Suprapubic skin (tissue), 4 donors: ENCODE data around the gene BRICD5. TPM values are rescaled to one million over a fixed set of nuclear protein-coding genes. Genes with fewer than 3 reads are reported as not detected.

Experiments
- DNase-seq, 2 donors: peaks; one replicate each; pipeline ENCODE4 v3.0.0-alpha.2; 2019; ENCODE audit warnings: low spot score in 2 of 2
- H3K27ac ChIP-seq: fragments of 200-600 bp; sonication (generic); one replicate; pipeline ENCODE4 v1.5.1; 2019
- H3K27me3 ChIP-seq: fragments of 200-600 bp; sonication (generic); one replicate; pipeline ENCODE4 v1.5.1; 2019
- H3K36me3 ChIP-seq: fragments of 200-600 bp; sonication (generic); one replicate; pipeline ENCODE4 v1.5.1; 2019
- H3K4me1 ChIP-seq: fragments of 200-600 bp; sonication (generic); one replicate; pipeline ENCODE4 v1.5.1; 2019
- H3K4me3 ChIP-seq: fragments of 200-600 bp; sonication (generic); one replicate; pipeline ENCODE4 v1.5.1; 2019; ENCODE audit warnings: mild to moderate bottlenecking
- H3K9me3 ChIP-seq: fragments of 200-600 bp; sonication (generic); one replicate; pipeline ENCODE4 v1.5.1; 2019
- EP300 ChIP-seq: sonication (generic); formaldehyde crosslinking; IDR thresholded peaks from one replicate; pipeline ENCODE4 v1.6.1; 2017; ENCODE audit warnings: antibody characterized with exemption
- POLR2A ChIP-seq, 2 donors: fragments of 450-650 bp; IDR thresholded peaks; one replicate each; pipeline ENCODE4 v1.6.1; 2017; ENCODE audit warnings: antibody characterized with exemption in 2 of 2, mild to moderate bottlenecking in 2 of 2, moderate library complexity in 2 of 2
- POLR2AphosphoS5 ChIP-seq, 3 donors: sonication (generic); formaldehyde crosslinking; IDR thresholded peaks; one replicate each; pipeline ENCODE4 v1.6.1; 2017; ENCODE audit warnings: antibody characterized with exemption in 3 of 3
- WGBS: methylation state at CpG from one replicate; pipeline ENCODE4 v1.1.5; 2018; 5-methylcytosine and 5-hydroxymethylcytosine counted together
- total RNA-seq, 4 donors: library from RNA; depleted of rRNA; stranded (reverse); fragments of >200 nt; gene quantifications; one replicate each; pipeline ENCODE4 v1.1.0, GENCODE V29; 2016
- TF ChIP-seq, protein P1 (sequence below), 2 donors: fragments of 200-600 bp in 1 of 2; fragments of 450-650 bp in 1 of 2; sonication (generic) in 1 of 2; IDR thresholded peaks; one replicate each; pipeline ENCODE4 v1.5.1; 2016 to 2019; ENCODE audit warnings: antibody characterized with exemption in 2 of 2, mild to moderate bottlenecking in 1 of 2, moderate library complexity in 1 of 2

Gene BRICD5
- total RNA-seq, 4 donors from 2014 or later: 2.2 to 10.0 (median 3.2) TPM

DNA sequence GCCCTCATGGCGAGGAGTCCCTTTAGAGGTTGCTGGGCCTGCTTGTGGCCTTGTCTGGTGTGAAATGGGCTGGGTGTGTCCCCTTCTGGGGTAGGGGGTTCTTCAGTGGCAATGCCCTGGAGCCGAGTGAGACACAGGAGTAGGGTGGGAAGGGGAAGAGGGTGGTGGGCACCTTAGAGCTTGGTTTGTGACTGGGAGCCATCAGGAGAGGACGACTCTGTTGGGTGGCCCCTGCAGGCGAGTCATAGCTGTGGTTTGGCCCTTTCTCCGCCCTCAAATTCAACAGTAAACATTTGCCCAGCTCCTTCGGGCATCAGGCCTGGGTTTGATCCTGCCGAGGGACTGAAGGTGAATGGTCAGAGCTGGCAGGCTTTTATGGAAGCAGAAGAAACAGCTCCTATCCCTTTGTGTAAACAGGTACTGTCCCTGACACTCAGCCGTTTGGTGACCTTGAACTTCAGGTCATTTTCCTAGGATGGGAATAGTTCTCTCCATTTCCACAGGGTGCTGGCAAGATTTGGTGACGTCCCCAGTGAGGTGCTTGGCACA is 15.7 kb upstream of the BRICD5 start:
- no peak for DNase-seq
- TF ChIP-seq POLR2AphosphoS5 (IDR thresholded peaks at IDR 0.05) (no peak), EP300 (no peak), POLR2A (IDR thresholded peaks at IDR 0.05) (no peak)
- TF ChIP-seq, protein P1, sequence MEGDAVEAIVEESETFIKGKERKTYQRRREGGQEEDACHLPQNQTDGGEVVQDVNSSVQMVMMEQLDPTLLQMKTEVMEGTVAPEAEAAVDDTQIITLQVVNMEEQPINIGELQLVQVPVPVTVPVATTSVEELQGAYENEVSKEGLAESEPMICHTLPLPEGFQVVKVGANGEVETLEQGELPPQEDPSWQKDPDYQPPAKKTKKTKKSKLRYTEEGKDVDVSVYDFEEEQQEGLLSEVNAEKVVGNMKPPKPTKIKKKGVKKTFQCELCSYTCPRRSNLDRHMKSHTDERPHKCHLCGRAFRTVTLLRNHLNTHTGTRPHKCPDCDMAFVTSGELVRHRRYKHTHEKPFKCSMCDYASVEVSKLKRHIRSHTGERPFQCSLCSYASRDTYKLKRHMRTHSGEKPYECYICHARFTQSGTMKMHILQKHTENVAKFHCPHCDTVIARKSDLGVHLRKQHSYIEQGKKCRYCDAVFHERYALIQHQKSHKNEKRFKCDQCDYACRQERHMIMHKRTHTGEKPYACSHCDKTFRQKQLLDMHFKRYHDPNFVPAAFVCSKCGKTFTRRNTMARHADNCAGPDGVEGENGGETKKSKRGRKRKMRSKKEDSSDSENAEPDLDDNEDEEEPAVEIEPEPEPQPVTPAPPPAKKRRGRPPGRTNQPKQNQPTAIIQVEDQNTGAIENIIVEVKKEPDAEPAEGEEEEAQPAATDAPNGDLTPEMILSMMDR (IDR thresholded peaks at IDR 0.05): no peak
- Histone ChIP-seq H3K9me3 (no peaks in the 10 kb centered on the region), H3K27me3 (no peaks in the 10 kb centered on the region), H3K27ac (no peak overlapping the region), H3K36me3 (peaks cover 32% of the 10 kb centered on the region), H3K4me1 (peaks cover 36% of the 10 kb centered on the region), H3K4me3 (no peak overlapping the region)
- 75% methylated on average over 8 of the region's 9 CpGs for WGBS

DNA sequence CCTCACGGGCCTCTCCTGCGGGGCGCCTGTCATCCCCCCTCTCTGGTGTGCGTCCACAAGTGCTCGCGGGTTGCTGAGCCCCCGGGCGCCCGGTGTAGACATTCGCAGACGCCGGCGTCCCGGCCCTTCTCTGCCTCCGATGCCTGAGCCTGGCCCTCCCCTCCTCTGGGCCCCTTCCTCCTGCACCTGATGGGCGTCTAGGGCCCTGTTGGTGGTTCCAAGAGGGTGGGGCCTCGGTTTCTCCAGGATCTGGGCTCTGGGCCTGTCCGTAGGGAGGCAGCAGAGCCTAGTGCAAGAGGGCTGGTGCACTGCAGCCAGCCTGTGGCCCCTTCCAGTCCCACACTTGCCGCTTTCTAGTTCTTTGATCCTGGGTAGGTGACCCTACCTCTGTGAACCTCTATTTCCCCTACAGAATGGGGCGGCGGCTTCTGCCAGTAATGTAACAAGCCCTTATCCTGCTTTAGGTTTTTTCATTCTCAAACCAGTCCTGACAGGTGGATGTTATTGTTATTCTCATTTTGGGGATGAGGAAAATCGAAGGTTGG is 13.4 kb upstream of the BRICD5 start:
- peak overlapping the region; percentile 91 for H3K27ac ChIP-seq
- 4% methylated on average over 17 of the region's 22 CpGs for WGBS
- H3K4me1 ChIP-seq: peaks cover 32% of the 10 kb centered on the region
- H3K4me3 ChIP-seq: peak overlapping the region; percentile 95
- no peaks in the 10 kb centered on the region for H3K9me3 ChIP-seq
- TF ChIP-seq POLR2A (IDR thresholded peaks at IDR 0.05): no peak
- TF ChIP-seq EP300: no peak
- no peak for TF ChIP-seq POLR2AphosphoS5 (IDR thresholded peaks at IDR 0.05)
- TF ChIP-seq, protein P1 (IDR thresholded peaks at IDR 0.05): no peak
- no peaks in the 10 kb centered on the region for H3K27me3 ChIP-seq
- DNase-seq: no peak
- peaks cover 10% of the 10 kb centered on the region for H3K36me3 ChIP-seq

DNA sequence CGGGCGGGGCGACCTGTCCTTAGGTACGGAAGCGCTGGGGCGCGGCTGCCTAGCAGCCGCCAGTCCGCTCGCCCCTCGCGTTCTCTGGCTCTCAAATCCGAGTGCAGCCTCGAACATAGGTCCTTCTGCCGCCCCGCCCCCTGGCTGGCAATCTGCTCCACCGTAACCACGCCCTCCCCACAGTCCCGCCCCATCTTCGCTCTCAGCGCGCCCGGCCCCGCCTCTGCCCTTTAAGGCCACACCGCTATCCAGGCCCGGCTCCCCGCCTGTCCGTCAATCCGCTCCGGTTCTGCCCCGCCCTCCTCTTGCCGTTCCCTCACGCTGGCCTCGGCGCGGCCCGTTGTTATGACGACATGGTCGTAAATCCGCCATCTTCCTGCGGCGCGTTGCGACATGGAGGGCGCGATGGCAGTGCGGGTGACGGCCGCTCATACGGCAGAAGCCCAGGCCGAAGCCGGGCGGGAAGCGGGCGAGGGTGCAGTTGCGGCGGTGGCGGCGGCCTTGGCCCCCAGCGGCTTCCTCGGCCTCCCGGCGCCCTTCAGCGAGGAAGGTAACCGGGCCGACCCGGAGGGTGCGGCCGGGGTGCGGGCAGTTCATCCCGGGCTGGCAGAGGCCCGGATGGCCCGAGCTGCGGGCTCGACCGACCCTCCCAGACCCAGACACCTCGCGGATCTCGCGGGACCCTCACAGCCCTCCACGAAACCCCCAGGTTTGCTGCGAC is 12.7 kb upstream of the BRICD5 start, which contains the start of gene E4F1:
Gene E4F1 (plus strand): TSS at position 371 of the 721 bp plus-strand sequence. CDS start 23 bp downstream, at position 394.
- Histone ChIP-seq H3K27ac (peak within 1 kb of the TSS; percentile 91), H3K27me3 (no peaks in the 10 kb centered on the region), H3K4me1 (peaks cover 31% of the 10 kb centered on the region), H3K9me3 (no peaks in the 10 kb centered on the region), H3K36me3 (peaks cover 3% of the 10 kb centered on the region), H3K4me3 (peak within 1 kb of the TSS; percentile 95)
- WGBS: under 1% methylated on average over 30 of the region's 82 CpGs
- TF ChIP-seq POLR2AphosphoS5 (IDR thresholded peaks at IDR 0.05) (peak; percentile 91 to 99 (median 92)), EP300 (no peak), POLR2A (IDR thresholded peaks at IDR 0.05) (peak; percentile 76 to 80)
- TF ChIP-seq, protein P1 (IDR thresholded peaks at IDR 0.05): no peak
- peak; percentile 100 for DNase-seq

DNA sequence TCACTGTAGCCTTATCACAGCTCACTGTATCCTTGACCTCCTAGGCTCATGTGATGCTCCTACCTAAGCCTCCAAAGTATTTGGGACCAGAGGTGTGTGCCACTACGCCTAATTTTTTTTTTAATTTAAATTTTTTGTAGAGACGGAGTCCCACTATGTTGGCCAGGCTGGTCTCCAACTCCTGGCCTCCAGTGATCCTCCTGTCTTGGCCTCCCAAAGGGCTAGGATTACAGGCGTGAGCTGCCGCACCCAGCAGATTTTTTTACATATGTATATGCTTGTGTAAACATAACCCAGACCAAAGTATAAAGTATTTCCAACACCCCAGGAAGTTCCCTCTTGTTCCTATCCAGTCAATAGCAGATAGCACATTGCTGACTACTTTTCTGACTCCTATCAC is 5.7 kb upstream of the BRICD5 start:
- WGBS: 94% methylated on average over 4 of the region's 4 CpGs
- H3K36me3 ChIP-seq: no peaks in the 10 kb centered on the region
- H3K27me3 ChIP-seq: no peaks in the 10 kb centered on the region
- peaks cover 36% of the 10 kb centered on the region for H3K4me1 ChIP-seq
- H3K27ac ChIP-seq: no peak overlapping the region
- TF ChIP-seq, protein P1 (IDR thresholded peaks at IDR 0.05): no peak
- TF ChIP-seq POLR2A (IDR thresholded peaks at IDR 0.05): no peak
- no peak for TF ChIP-seq POLR2AphosphoS5 (IDR thresholded peaks at IDR 0.05)
- no peak for TF ChIP-seq EP300
- DNase-seq: no peak
- no peak overlapping the region for H3K4me3 ChIP-seq
- H3K9me3 ChIP-seq: no peaks in the 10 kb centered on the region

DNA sequence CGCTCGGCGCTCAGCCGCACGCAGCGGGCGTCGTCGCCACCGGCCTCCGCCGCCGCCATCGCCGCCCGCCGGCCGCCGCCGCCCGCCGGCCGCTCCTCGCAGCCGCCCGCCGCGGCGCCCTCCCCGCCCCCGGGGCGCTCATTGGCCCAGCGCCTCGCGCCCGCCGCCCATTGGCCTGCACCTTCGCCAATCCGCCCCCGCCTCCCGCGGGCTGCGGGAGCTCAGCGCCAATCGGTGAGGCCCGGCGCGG is 4.0 kb upstream of the BRICD5 start, which contains the start of gene PGP:
Gene PGP (minus strand): TSS at position 122 of the 250 bp plus-strand sequence. CDS start 63 bp downstream, at position 59.
- TF ChIP-seq POLR2AphosphoS5 (IDR thresholded peaks at IDR 0.05): no peak
- TF ChIP-seq, protein P1 (IDR thresholded peaks at IDR 0.05): no peak
- TF ChIP-seq POLR2A (IDR thresholded peaks at IDR 0.05): peak in 1 of 2 donors; percentile 10
- TF ChIP-seq EP300: no peak
- no peaks in the 10 kb centered on the region for H3K27me3 ChIP-seq
- no peaks in the 10 kb centered on the region for H3K9me3 ChIP-seq
- H3K4me3 ChIP-seq: peak within 1 kb of the TSS; percentile 90
- peaks cover 36% of the 10 kb centered on the region for H3K4me1 ChIP-seq
- H3K27ac ChIP-seq: peak within 1 kb of the TSS; percentile 84
- DNase-seq: no peak
- whole genome bisulfite sequencing: no CpG with 5 or more reads among the region's 48 CpGs
- peaks cover 6% of the 10 kb centered on the region for H3K36me3 ChIP-seq
